Kidney (tissue), 14 donors: ENCODE data around the gene PRXL2A. TPM values are rescaled to one million over a fixed set of nuclear protein-coding genes. Genes with fewer than 3 reads are reported as not detected.

Experiments used
- DNase-seq, 5 donors: peaks; one replicate each; pipeline ENCODE4 v3.0.0-alpha.2; 2013 to 2020
- FAIRE-seq: peaks from 2 replicates; lab custom pipeline; 2012; peaks lifted over from hg19 to GRCh38; lab: Jason Lieb, UNC
- H3K27ac ChIP-seq, 2 donors: one replicate each; pipeline ENCODE4 v1.7.0; 2013; ENCODE audit warnings: low read depth in 2 of 2, low read length in 2 of 2, inconsistent platforms in 1 of 2
- H3K27me3 ChIP-seq: one replicate; pipeline ENCODE4 v1.7.1; 2013; ENCODE audit warnings: low read length, inconsistent platforms; ENCODE audit not compliant: control insufficient read depth, insufficient read depth
- H3K36me3 ChIP-seq, 3 donors: one replicate each; pipeline versions ENCODE4 v1.7.0 to v1.7.1; 2013; ENCODE audit warnings: low read length in 3 of 3, control low read depth in 1 of 3, inconsistent platforms in 1 of 3; ENCODE audit not compliant: insufficient read depth in 3 of 3, control insufficient read depth in 2 of 3
- H3K4me1 ChIP-seq, 3 donors: one replicate each; pipeline versions ENCODE4 v1.7.0 to v1.7.1; 2013; ENCODE audit warnings: low read length in 3 of 3, inconsistent platforms in 1 of 3, low read depth in 1 of 3; ENCODE audit not compliant: control insufficient read depth in 2 of 3, insufficient read depth in 2 of 3
- H3K4me3 ChIP-seq, 3 donors: one replicate each; pipeline versions ENCODE4 v1.7.0 to v1.8.1; 2013; ENCODE audit warnings: low read length in 3 of 3, control low read depth in 1 of 3, inconsistent platforms in 1 of 3
- H3K9ac ChIP-seq, 3 donors: one replicate each; pipeline versions ENCODE4 v1.7.0 to v1.7.1; 2013; ENCODE audit warnings: low read length in 3 of 3, control low read depth in 1 of 3, inconsistent platforms in 1 of 3
- H3K9me3 ChIP-seq, 3 donors: one replicate each; pipeline versions ENCODE4 v1.7.0 to v1.7.1; 2013; ENCODE audit warnings: low read length in 3 of 3, control low read depth in 1 of 3, inconsistent platforms in 1 of 3; ENCODE audit not compliant: control insufficient read depth in 2 of 3, insufficient read depth in 1 of 3
- intact Hi-C: fragments of 100-400 bp; cut with DNase I; formaldehyde crosslinking; loops from one replicate; pipeline ENCODE4 v1.11.1; 2022
- polyA plus RNA-seq: library from polyadenylated mRNA; stranded (reverse); fragments of 350-450 nt; fragmentation: Illumina TruSeq; extraction: RNeasy Lipid Tissue Mini Kit (QIAGEN cat#74804); gene quantifications from one replicate; pipeline ENCODE4 v1.2.3, GENCODE V29; 2014; ENCODE audit warnings: low read depth, low replicate concordance; ENCODE audit not compliant: insufficient read depth
- total RNA-seq: library from RNA; stranded (reverse); fragmentation: NEBNext Ultra II Directional; extraction: Animal tissue kit (Norgen Biotek cat#: 25700); gene quantifications from one replicate; pipeline ENCODE4 v1.2.1, GENCODE V29; 2021
- TF ChIP-seq, protein P1 (sequence below): IDR thresholded peaks from 3 replicates; pipeline ENCODE4 v1.5.1; 2012; ENCODE audit warnings: mild to moderate bottlenecking, moderate library complexity, borderline replicate concordance; ENCODE audit not compliant: insufficient read depth; ENCODE audit errors: extremely low read depth
- donor health status: control.
- donor health status: control.
- donor health status: control.
- donor health status: control.
- donor health status: control.
- donor health status: DM: yes; HTN: yes; CAD: no.
- donor health status: Normal renal cell carcinoma (clear cell type).

Gene PRXL2A
- total and polyA plus RNA-seq, 2 donors from 2014 or later, result 69.4 to 101 TPM

DNA sequence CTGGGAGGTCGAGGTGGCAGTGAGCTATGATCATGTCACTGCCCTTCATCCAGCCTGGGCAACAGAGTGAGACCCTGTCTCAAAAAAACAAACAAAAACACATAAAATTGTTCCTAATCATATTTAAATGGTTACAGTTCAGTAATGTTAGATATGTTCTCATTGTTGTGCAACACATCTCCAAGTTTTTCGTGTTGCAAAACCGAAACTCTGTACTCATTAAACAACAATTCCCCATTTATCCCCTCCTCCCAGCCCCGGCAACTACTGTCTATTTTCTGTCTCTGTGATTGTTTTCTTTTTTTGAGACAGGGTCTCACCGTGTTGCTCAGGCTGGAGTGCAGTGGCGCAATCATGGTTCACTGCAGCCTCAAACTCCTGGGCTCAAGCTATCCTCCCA, 16.1 kb upstream of the PRXL2A start:
- H3K4me1 ChIP-seq, result peaks cover 0 to 2% (median 0%) of the 10 kb centered on the region in 3 donors
- no peak overlapping the region for H3K9ac ChIP-seq
- H3K36me3 ChIP-seq, result no peaks in the 10 kb centered on the region
- intact Hi-C loops, result no loop called here
- H3K4me3 ChIP-seq, result no peak overlapping the region
- no peak overlapping the region for H3K27ac ChIP-seq
- no peaks in the 10 kb centered on the region for H3K27me3 ChIP-seq
- TF ChIP-seq, protein P1, sequence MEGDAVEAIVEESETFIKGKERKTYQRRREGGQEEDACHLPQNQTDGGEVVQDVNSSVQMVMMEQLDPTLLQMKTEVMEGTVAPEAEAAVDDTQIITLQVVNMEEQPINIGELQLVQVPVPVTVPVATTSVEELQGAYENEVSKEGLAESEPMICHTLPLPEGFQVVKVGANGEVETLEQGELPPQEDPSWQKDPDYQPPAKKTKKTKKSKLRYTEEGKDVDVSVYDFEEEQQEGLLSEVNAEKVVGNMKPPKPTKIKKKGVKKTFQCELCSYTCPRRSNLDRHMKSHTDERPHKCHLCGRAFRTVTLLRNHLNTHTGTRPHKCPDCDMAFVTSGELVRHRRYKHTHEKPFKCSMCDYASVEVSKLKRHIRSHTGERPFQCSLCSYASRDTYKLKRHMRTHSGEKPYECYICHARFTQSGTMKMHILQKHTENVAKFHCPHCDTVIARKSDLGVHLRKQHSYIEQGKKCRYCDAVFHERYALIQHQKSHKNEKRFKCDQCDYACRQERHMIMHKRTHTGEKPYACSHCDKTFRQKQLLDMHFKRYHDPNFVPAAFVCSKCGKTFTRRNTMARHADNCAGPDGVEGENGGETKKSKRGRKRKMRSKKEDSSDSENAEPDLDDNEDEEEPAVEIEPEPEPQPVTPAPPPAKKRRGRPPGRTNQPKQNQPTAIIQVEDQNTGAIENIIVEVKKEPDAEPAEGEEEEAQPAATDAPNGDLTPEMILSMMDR, result no peak
- no peak for DNase-seq
- no peak for FAIRE-seq
- no peaks in the 10 kb centered on the region for H3K9me3 ChIP-seq

GRCh38 chr10:80394358-80394916, 13.9 kb upstream of the PRXL2A start:
- TF ChIP-seq, protein P1, result no peak
- Histone ChIP-seq H3K4me3 (no peak overlapping the region), H3K27me3 (no peaks in the 10 kb centered on the region), H3K36me3 (no peaks in the 10 kb centered on the region), H3K4me1 (no peaks in the 10 kb centered on the region), H3K9me3 (no peaks in the 10 kb centered on the region), H3K9ac (no peak overlapping the region), H3K27ac (no peak overlapping the region)
- DNase-seq, result no peak
- intact Hi-C loops, result no loop called here
- no peak for FAIRE-seq

DNA sequence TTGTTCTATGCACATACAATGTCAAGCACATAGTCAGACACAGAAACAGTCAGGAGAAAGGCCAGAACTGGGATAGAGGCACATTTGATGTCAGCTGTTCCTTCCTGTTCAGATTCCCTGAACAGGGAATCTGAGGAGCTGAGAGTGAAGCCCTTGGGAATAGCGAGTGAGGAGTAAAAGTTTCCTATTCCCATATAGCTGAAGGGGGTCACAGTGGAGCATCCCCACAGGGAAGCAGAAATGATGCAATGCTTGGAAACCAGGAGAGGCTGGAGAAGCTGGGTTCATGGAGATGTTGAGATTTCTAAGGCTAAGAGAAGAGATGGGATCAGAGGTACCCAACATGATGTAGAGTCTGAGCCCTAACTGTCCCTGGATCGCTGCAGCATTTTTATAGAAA, 11.3 kb upstream of the PRXL2A start:
- no peak overlapping the region for H3K4me3 ChIP-seq
- H3K27ac ChIP-seq, result no peak overlapping the region
- no peaks in the 10 kb centered on the region for H3K27me3 ChIP-seq
- intact Hi-C loops, result no loop called here
- DNase-seq (no peak), FAIRE-seq (no peak)
- H3K4me1 ChIP-seq, result no peaks in the 10 kb centered on the region
- no peaks in the 10 kb centered on the region for H3K9me3 ChIP-seq
- no peaks in the 10 kb centered on the region for H3K36me3 ChIP-seq
- no peak overlapping the region for H3K9ac ChIP-seq
- TF ChIP-seq, protein P1, result no peak
